Activated naive CD4-positive, alpha-beta T cell treated with anti-CD3 and anti-CD28 coated beads for 36 hours (primary cell): Measurements from ENCODE around the gene RPGRIP1L. TPM values are rescaled to one million over a fixed set of nuclear protein-coding genes. Genes with fewer than 3 reads are reported as not detected.
"Not testable (repeated sequence)": the region's sequence is repeated elsewhere in the genome, so short reads cannot be mapped to it uniquely, and the experiment has no call there.

Source experiments
- CTCF ChIA-PET: fragments of 350-600 bp; sonication (Branson Sonifier 250); formaldehyde crosslinking; loops from one replicate; lab custom pipeline; 2021; ENCODE audit warnings: antibody characterized with exemption; lab: Charles Lee
- DNase-seq: peaks from one replicate; pipeline ENCODE4 v3.0.0-alpha.2; 2020
- H3K27ac Mint-ChIP-seq: one replicate; pipeline ENCODE4 v1.8.0; 2021; ENCODE audit warnings: mild to moderate bottlenecking, mixed read lengths
- H3K27me3 Mint-ChIP-seq: one replicate; pipeline ENCODE4 v1.8.0; 2021; ENCODE audit warnings: low read depth, mixed read lengths
- H3K36me3 Mint-ChIP-seq: one replicate; pipeline ENCODE4 v1.8.0; 2021; ENCODE audit warnings: low read depth, mixed read lengths
- H3K4me1 Mint-ChIP-seq: one replicate; pipeline ENCODE4 v1.8.0; 2021; ENCODE audit warnings: low read depth, mixed read lengths
- H3K4me3 Mint-ChIP-seq: one replicate; pipeline ENCODE4 v1.8.0; 2021; ENCODE audit warnings: mild to moderate bottlenecking, moderate library complexity, mixed read lengths
- H3K9me3 Mint-ChIP-seq: one replicate; pipeline ENCODE4 v1.8.0; 2021; ENCODE audit warnings: mixed read lengths
- intact Hi-C: fragments of 100-400 bp; cut with micrococcal nuclease; formaldehyde crosslinking; loops from one replicate; pipeline ENCODE4 v1.15.1; 2023
- total RNA-seq, 2 experiments: library from RNA; stranded (reverse); gene quantifications; one replicate each; pipeline ENCODE4 v1.2.3, GENCODE V29; 2021

Gene RPGRIP1L
- total RNA-seq, 2 experiments from 2014 or later = 4.3 to 5.2 TPM

- Mint-ChIP-seq H3K36me3 (peaks cover 8% of the 10 kb centered on the region), H3K27ac (no peak overlapping the region), H3K4me3 (no peak overlapping the region), H3K27me3 (no peaks in the 10 kb centered on the region), H3K4me1 (peaks cover 35% of the 10 kb centered on the region), H3K9me3 (no peaks in the 10 kb centered on the region)
- intact Hi-C loops = loop anchor here (10.0 kb wide), 1 partner anchor 334 kb away; no protein-coding TSS in a partner anchor
- CTCF ChIA-PET = no interaction called here
- no peak for DNase-seq
Measured at GRCh38 chr16:53708490-53708889, 4.8 kb upstream of the RPGRIP1L start.

- Mint-ChIP-seq H3K4me1 (peaks cover 34% of the 10 kb centered on the region), H3K36me3 (peaks cover 7% of the 10 kb centered on the region), H3K27me3 (no peaks in the 10 kb centered on the region), H3K27ac (no peak overlapping the region), H3K9me3 (no peaks in the 10 kb centered on the region), H3K4me3 (no peak overlapping the region)
- no peak for DNase-seq
- intact Hi-C loops = loop anchor here (10.0 kb wide), 1 partner anchor 333 kb away; no protein-coding TSS in a partner anchor
- CTCF ChIA-PET = no interaction called here
Measured at GRCh38 chr16:53707671-53708070, 4.0 kb upstream of the RPGRIP1L start.

GRCh38 chr16:53704445-53704813 lies 770 bp upstream of the RPGRIP1L start:
- CTCF ChIA-PET = interaction anchor here (0.6 to 1.3 kb wide), 2 partner anchors 9 to 39 kb away, joined by 4 read pairs; no protein-coding TSS in a partner anchor
- no peak for DNase-seq
- H3K4me3 Mint-ChIP-seq = peak overlapping the region; percentile 100
- peaks cover 30% of the 10 kb centered on the region for H3K4me1 Mint-ChIP-seq
- peaks cover 6% of the 10 kb centered on the region for H3K36me3 Mint-ChIP-seq
- peak overlapping the region; percentile 89 for H3K27ac Mint-ChIP-seq
- intact Hi-C loops = loop anchor here (1.0 to 10.0 kb wide), 4 partner anchors 40 to 574 kb away; no protein-coding TSS in a partner anchor
- no peaks in the 10 kb centered on the region for H3K27me3 Mint-ChIP-seq
- H3K9me3 Mint-ChIP-seq = no peaks in the 10 kb centered on the region

GRCh38 chr16:53698271-53698670 lies 5.4 kb downstream of the RPGRIP1L start:
- H3K9me3 Mint-ChIP-seq, CTCF ChIA-PET, H3K4me3 Mint-ChIP-seq, H3K27me3 Mint-ChIP-seq, H3K4me1 Mint-ChIP-seq, H3K27ac Mint-ChIP-seq, intact Hi-C loops, DNase-seq, H3K36me3 Mint-ChIP-seq: not testable (repeated sequence)

- intact Hi-C loops = no loop called here
- Mint-ChIP-seq H3K9me3 (no peaks in the 10 kb centered on the region), H3K27me3 (no peaks in the 10 kb centered on the region), H3K4me3 (no peak overlapping the region), H3K27ac (no peak overlapping the region), H3K36me3 (peaks cover 17% of the 10 kb centered on the region), H3K4me1 (no peaks in the 10 kb centered on the region)
- CTCF ChIA-PET = no interaction called here
- no peak for DNase-seq
Measured at GRCh38 chr16:53695070-53695469, 8.6 kb downstream of the RPGRIP1L start.

- H3K36me3 Mint-ChIP-seq = peaks cover 16% of the 10 kb centered on the region
- H3K27ac Mint-ChIP-seq = no peak overlapping the region
- CTCF ChIA-PET = no interaction called here
- H3K9me3 Mint-ChIP-seq = no peaks in the 10 kb centered on the region
- H3K4me3 Mint-ChIP-seq = no peak overlapping the region
- no peaks in the 10 kb centered on the region for H3K4me1 Mint-ChIP-seq
- no peak for DNase-seq
- no peaks in the 10 kb centered on the region for H3K27me3 Mint-ChIP-seq
- intact Hi-C loops = no loop called here
Measured at GRCh38 chr16:53693320-53693719, 10.3 kb downstream of the RPGRIP1L start.

GRCh38 chr16:53692146-53692545 lies 11.5 kb downstream of the RPGRIP1L start:
- no peak for DNase-seq
- no peaks in the 10 kb centered on the region for H3K27me3 Mint-ChIP-seq
- intact Hi-C loops = no loop called here
- no peaks in the 10 kb centered on the region for H3K4me1 Mint-ChIP-seq
- no peak overlapping the region for H3K27ac Mint-ChIP-seq
- CTCF ChIA-PET = no interaction called here
- H3K9me3 Mint-ChIP-seq = no peaks in the 10 kb centered on the region
- H3K36me3 Mint-ChIP-seq = peaks cover 15% of the 10 kb centered on the region
- no peak overlapping the region for H3K4me3 Mint-ChIP-seq

- intact Hi-C loops = no loop called here
- no peak for DNase-seq
- H3K4me1 Mint-ChIP-seq = no peaks in the 10 kb centered on the region
Measured at GRCh38 chr16:53690771-53691170, 12.9 kb downstream of the RPGRIP1L start.

GRCh38 chr16:53689636-53690035 lies 14.0 kb downstream of the RPGRIP1L start:
- intact Hi-C loops = no loop called here
- CTCF ChIA-PET = no interaction called here
- H3K27ac Mint-ChIP-seq = no peak overlapping the region

More at GRCh38 chr16:53690771-53691170, 12.9 kb downstream of the RPGRIP1L start:
- CTCF ChIA-PET = no interaction called here
- no peaks in the 10 kb centered on the region for H3K9me3 Mint-ChIP-seq
- H3K36me3 Mint-ChIP-seq = peaks cover 16% of the 10 kb centered on the region
- H3K27ac Mint-ChIP-seq = no peak overlapping the region
- H3K4me3 Mint-ChIP-seq = no peak overlapping the region
- no peaks in the 10 kb centered on the region for H3K27me3 Mint-ChIP-seq

GRCh38 chr16:53686710-53687109 lies 16.9 kb downstream of the RPGRIP1L start:
- intact Hi-C loops = no loop called here
- no peak overlapping the region for H3K4me3 Mint-ChIP-seq
- H3K4me1 Mint-ChIP-seq = no peaks in the 10 kb centered on the region
- H3K9me3 Mint-ChIP-seq = no peaks in the 10 kb centered on the region
- DNase-seq = no peak
- no peaks in the 10 kb centered on the region for H3K27me3 Mint-ChIP-seq
- peaks cover 23% of the 10 kb centered on the region for H3K36me3 Mint-ChIP-seq
- H3K27ac Mint-ChIP-seq = no peak overlapping the region
- CTCF ChIA-PET = no interaction called here

More at GRCh38 chr16:53689636-53690035, 14.0 kb downstream of the RPGRIP1L start:
- Mint-ChIP-seq H3K27me3 (no peaks in the 10 kb centered on the region), H3K9me3 (no peaks in the 10 kb centered on the region), H3K36me3 (peaks cover 23% of the 10 kb centered on the region), H3K4me3 (no peak overlapping the region), H3K4me1 (no peaks in the 10 kb centered on the region)
- no peak for DNase-seq

- DNase-seq, H3K27me3 Mint-ChIP-seq, H3K4me1 Mint-ChIP-seq, H3K27ac Mint-ChIP-seq, H3K4me3 Mint-ChIP-seq, intact Hi-C loops, H3K9me3 Mint-ChIP-seq, CTCF ChIA-PET: not testable (repeated sequence)
- H3K36me3 Mint-ChIP-seq = peaks cover 25% of the 10 kb centered on the region
Measured at GRCh38 chr16:53685334-53685733, 18.3 kb downstream of the RPGRIP1L start.

GRCh38 chr16:53681354-53681753 lies 22.3 kb downstream of the RPGRIP1L start:
- Mint-ChIP-seq H3K27me3 (no peaks in the 10 kb centered on the region), H3K27ac (no peak overlapping the region), H3K36me3 (peaks cover 28% of the 10 kb centered on the region), H3K4me1 (no peaks in the 10 kb centered on the region), H3K9me3 (no peaks in the 10 kb centered on the region), H3K4me3 (no peak overlapping the region)
- intact Hi-C loops = no loop called here
- CTCF ChIA-PET = no interaction called here
- DNase-seq = no peak

- Mint-ChIP-seq H3K4me3 (no peak overlapping the region), H3K9me3 (no peaks in the 10 kb centered on the region), H3K27ac (no peak overlapping the region), H3K27me3 (no peaks in the 10 kb centered on the region), H3K36me3 (peaks cover 26% of the 10 kb centered on the region), H3K4me1 (no peaks in the 10 kb centered on the region)
- intact Hi-C loops = no loop called here
- CTCF ChIA-PET = no interaction called here
- DNase-seq = no peak
Measured at GRCh38 chr16:53680756-53681155, 22.9 kb downstream of the RPGRIP1L start.
